ENCODE results near the gene KCNS1. TPM values are rescaled to one million over a fixed set of nuclear protein-coding genes. Genes with fewer than 3 reads are reported as not detected.

The KCNS1 gene
- total RNA-seq, 2 donors from 2014 or later, result 0.18 to 1.5 TPM

- Histone ChIP-seq H3K36me3 (ENCODE audit: control insufficient read depth, insufficient read depth, low read length) (peaks cover 7% of the 10 kb centered on the region), H3K9ac (ENCODE audit: extremely low read depth, low read length, poor library complexity, severe bottlenecking) (no peak overlapping the region), H3K27me3 (ENCODE audit: control insufficient read depth, insufficient read depth, low read length, poor library complexity, severe bottlenecking) (no peaks in the 10 kb centered on the region), H3K4me1 (ENCODE audit: control insufficient read depth, insufficient read depth, low read length) (peaks cover 7% of the 10 kb centered on the region), H3K4me3 (ENCODE audit: low read length) (no peak overlapping the region), H3K9me3 (ENCODE audit: control insufficient read depth, low read length) (no peaks in the 10 kb centered on the region), H3K27ac (ENCODE audit: low read depth, low read length) (peak overlapping the region; percentile 77)
- Mint-ChIP-seq H3K36me3 (ENCODE audit: low read depth) (peaks cover 12% of the 10 kb centered on the region), H3K4me1 (peaks cover 33% of the 10 kb centered on the region), H3K9me3 (no peaks in the 10 kb centered on the region), H3K4me3 (no peak overlapping the region), H3K27ac (peak overlapping the region; percentile 40), H3K27me3 (ENCODE audit: insufficient read depth) (no peaks in the 10 kb centered on the region)
- no peak for DNase-seq
- 85 to 90% methylated on average over 5 to 7 of the region's 7 CpGs for WGBS, 2 experiments (ENCODE audit: insufficient coverage in 1 of 2, insufficient read length in 1 of 2)
- no peak for TF ChIP-seq CTCF (conservative IDR thresholded peaks at IDR 0.05)
Observed at GRCh38 chr20:45052698-45053429, 48.1 kb downstream of the KCNS1 start.

GRCh38 chr20:45051204-45052060, 49.5 kb downstream of the KCNS1 start:
- H3K36me3 Mint-ChIP-seq (ENCODE audit: low read depth), result peaks cover 12% of the 10 kb centered on the region
- H3K27me3 Mint-ChIP-seq (ENCODE audit: insufficient read depth), result no peaks in the 10 kb centered on the region
- H3K9ac ChIP-seq (ENCODE audit: extremely low read depth, low read length, poor library complexity, severe bottlenecking), result no peak overlapping the region
- no peaks in the 10 kb centered on the region for H3K36me3 ChIP-seq (ENCODE audit: control insufficient read depth, insufficient read depth, low read length)
- H3K9me3 Mint-ChIP-seq, result no peaks in the 10 kb centered on the region
- H3K4me3 Mint-ChIP-seq, result no peak overlapping the region
- H3K27ac Mint-ChIP-seq, result no peak overlapping the region
- H3K4me3 ChIP-seq (ENCODE audit: low read length), result no peak overlapping the region
- 95% methylated on average over 3 of the region's 3 CpGs; no CpG with 5 or more reads in 1 of the 2 experiments for WGBS, 2 experiments (ENCODE audit: insufficient coverage in 1 of 2, insufficient read length in 1 of 2)
- no peak for DNase-seq
- peaks cover 37% of the 10 kb centered on the region for H3K4me1 Mint-ChIP-seq
- no peaks in the 10 kb centered on the region for H3K9me3 ChIP-seq (ENCODE audit: control insufficient read depth, low read length)
- H3K27ac ChIP-seq (ENCODE audit: low read depth, low read length), result peak overlapping the region; percentile 61
- H3K4me1 ChIP-seq (ENCODE audit: control insufficient read depth, insufficient read depth, low read length), result peaks cover 7% of the 10 kb centered on the region
- TF ChIP-seq CTCF (conservative IDR thresholded peaks at IDR 0.05), result no peak
- H3K27me3 ChIP-seq (ENCODE audit: control insufficient read depth, insufficient read depth, low read length, poor library complexity, severe bottlenecking), result no peaks in the 10 kb centered on the region

GRCh38 chr20:45049904-45050471, 50.9 kb downstream of the KCNS1 start:
- no peak for DNase-seq

More at GRCh38 chr20:45049904-45050471, 50.9 kb downstream of the KCNS1 start:
- peak overlapping the region; percentile 50 for H3K27ac Mint-ChIP-seq
- Histone ChIP-seq H3K4me1 (ENCODE audit: control insufficient read depth, insufficient read depth, low read length) (peaks cover 7% of the 10 kb centered on the region), H3K4me3 (ENCODE audit: low read length) (no peak overlapping the region), H3K9me3 (ENCODE audit: control insufficient read depth, low read length) (no peaks in the 10 kb centered on the region), H3K9ac (ENCODE audit: extremely low read depth, low read length, poor library complexity, severe bottlenecking) (no peak overlapping the region), H3K27me3 (ENCODE audit: control insufficient read depth, insufficient read depth, low read length, poor library complexity, severe bottlenecking) (no peaks in the 10 kb centered on the region), H3K36me3 (ENCODE audit: control insufficient read depth, insufficient read depth, low read length) (peaks cover 3% of the 10 kb centered on the region), H3K27ac (ENCODE audit: low read depth, low read length) (peak overlapping the region; percentile 71)
- peaks cover 37% of the 10 kb centered on the region for H3K4me1 Mint-ChIP-seq
- H3K36me3 Mint-ChIP-seq (ENCODE audit: low read depth), result peaks cover 5% of the 10 kb centered on the region
- no peaks in the 10 kb centered on the region for H3K9me3 Mint-ChIP-seq
- WGBS, 2 experiments (ENCODE audit: insufficient coverage in 1 of 2, insufficient read length in 1 of 2), result 73 to 79% methylated on average over 4 to 5 of the region's 5 CpGs
- H3K27me3 Mint-ChIP-seq (ENCODE audit: insufficient read depth), result no peaks in the 10 kb centered on the region
- H3K4me3 Mint-ChIP-seq, result no peak overlapping the region
- no peak for TF ChIP-seq CTCF (conservative IDR thresholded peaks at IDR 0.05)

All from endodermal cell (in vitro differentiated cells).